GM21447 (cell line): Measurements from ENCODE around the gene SEC31B.

Experiments
- ATAC-seq: cut with Tn5 transposase; IDR thresholded peaks from one replicate; pipeline ENCODE4 v1.9.1; 2021; ENCODE audit not compliant: unreplicated experiment

The SEC31B gene

DNA sequence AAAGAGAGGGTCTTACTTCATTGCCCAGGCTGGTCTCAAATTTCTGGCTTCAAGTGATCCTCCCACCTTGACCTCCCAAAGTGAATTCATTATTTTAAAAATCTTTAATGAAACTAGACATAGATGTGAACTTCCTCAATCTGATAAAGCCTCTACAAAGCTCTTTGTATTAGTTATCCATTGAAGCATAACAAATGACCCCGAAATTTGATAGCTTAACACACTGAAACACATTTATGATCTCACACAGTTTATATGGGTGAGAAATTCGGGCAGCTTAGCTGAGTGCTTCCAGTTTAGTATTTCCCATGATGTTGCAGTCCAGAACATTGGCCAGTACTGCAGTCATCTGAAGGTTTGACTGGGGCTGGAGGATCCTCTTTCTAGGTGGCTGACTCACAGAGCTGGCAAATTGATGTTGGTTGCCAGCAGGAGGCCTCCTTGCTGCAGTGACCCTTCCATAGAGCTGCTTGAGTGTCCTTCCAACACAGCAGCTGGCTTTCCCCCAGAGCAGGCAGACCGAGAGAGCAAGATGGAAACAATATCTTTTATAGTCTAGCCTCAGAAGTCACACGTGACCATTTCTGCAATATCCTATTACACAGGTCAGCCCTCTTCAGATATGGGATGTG lies 73.4 kb downstream of the SEC31B start:
- no peak for ATAC-seq

DNA sequence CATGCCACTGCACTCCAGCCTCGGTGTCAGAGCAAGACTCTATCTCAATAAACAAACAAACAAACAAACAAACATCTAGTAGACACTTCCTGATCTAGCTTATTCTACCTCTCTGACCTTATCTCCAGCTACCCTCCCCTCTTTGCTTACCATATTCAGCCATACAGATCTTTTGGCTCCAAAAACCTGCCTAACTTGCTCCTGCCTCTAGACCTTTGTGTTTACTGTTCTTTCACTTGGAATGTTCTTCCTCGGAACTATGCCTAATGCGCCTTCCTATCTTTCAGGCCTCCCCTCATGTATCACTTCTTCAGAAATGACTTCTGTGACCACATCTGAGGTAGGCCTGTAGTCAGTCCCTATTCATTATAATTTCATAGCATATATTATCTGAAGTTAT lies 77.1 kb downstream of the SEC31B start:
- no peak for ATAC-seq

DNA sequence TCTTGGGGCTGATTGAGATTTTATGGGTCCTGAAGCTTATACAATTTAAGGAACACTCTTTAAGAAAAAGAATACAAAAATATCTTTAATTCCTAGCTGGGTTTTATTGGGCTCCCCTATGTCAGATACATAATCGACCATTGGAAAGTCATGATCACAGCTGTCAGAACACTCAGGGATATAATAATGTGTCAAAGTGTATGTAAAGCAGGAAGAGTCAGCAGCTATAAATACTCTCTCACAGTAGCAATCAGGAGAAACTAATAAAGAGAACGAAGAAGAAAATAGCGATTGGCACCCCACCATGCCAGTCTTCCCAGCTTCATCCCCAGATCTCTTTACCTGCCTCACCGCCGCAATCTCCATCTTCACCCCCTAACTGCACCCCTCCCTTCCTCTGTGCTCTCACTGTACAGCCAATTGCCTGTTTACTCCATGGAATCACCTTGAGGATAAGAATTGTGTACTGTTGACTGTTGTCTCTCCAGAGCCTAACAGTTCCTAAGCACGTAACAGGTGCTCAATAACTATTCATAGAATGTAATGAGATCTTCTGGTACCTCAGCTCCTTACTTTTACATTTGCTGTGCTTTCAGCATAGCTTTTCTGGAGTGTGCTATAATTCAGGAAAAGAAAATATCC lies 80.9 kb downstream of the SEC31B start:
- no peak for ATAC-seq
